Measurements from ENCODE around the gene CD27. TPM values are rescaled to one million over a fixed set of nuclear protein-coding genes. Genes with fewer than 3 reads are reported as not detected.

Gene CD27
- total RNA-seq, 1 donor from 2014 or later: not detected

- no peak overlapping the region for H3K9ac ChIP-seq
- H3K4me2 ChIP-seq: peak overlapping the region; percentile 77
- Mint-ChIP-seq H3K36me3 (no peaks in the 10 kb centered on the region), H3K27me3 (ENCODE audit: insufficient read depth, low read depth) (peaks cover 7% of the 10 kb centered on the region), H3K4me1 (peaks cover 38% of the 10 kb centered on the region), H3K9me3 (no peaks in the 10 kb centered on the region), H3K4me3 (peak overlapping the region; percentile 78), H3K27ac (peak overlapping the region; percentile 98)
- H3K36me3 ChIP-seq: no peaks in the 10 kb centered on the region
- no peak overlapping the region for H3K4me3 ChIP-seq
- peaks cover 38% of the 10 kb centered on the region for H3K4me1 ChIP-seq
- peak; percentile 14 for DNase-seq (ENCODE audit: low spot score)
- no peaks in the 10 kb centered on the region for H3K9me3 ChIP-seq (ENCODE audit: low read depth)
- H4K20me1 ChIP-seq (ENCODE audit: low read depth): no peaks in the 10 kb centered on the region
- peak overlapping the region; percentile 91 for H3K27ac ChIP-seq
- H3K27me3 ChIP-seq: no peaks in the 10 kb centered on the region
- peak overlapping the region; percentile 42 for H2AFZ ChIP-seq (replicated peaks)
- H3K79me2 ChIP-seq (ENCODE audit: low read depth): no peaks in the 10 kb centered on the region
- TF ChIP-seq EZH2phosphoT487 (IDR thresholded peaks at IDR 0.05) (no peak), EZH2 (IDR thresholded peaks at IDR 0.05) (no peak), CTCF (IDR thresholded peaks at IDR 0.05) (no peak)
- peaks cover 38% of the 10 kb centered on the region for H3F3A ChIP-seq (ENCODE audit: low read depth)
These were observed 7.6 kb downstream of the CD27 start for GRCh38 chr12:6452245-6452943.

GRCh38 chr12:6452944-6453630 is 8.3 kb downstream of the CD27 start:
- TF ChIP-seq EZH2 (IDR thresholded peaks at IDR 0.05) (no peak), EZH2phosphoT487 (IDR thresholded peaks at IDR 0.05) (no peak), CTCF (IDR thresholded peaks at IDR 0.05) (no peak)
- H3K36me3 Mint-ChIP-seq: no peaks in the 10 kb centered on the region
- peak overlapping the region; percentile 24 for H3K4me3 Mint-ChIP-seq
- Histone ChIP-seq H3K9me3 (ENCODE audit: low read depth) (no peaks in the 10 kb centered on the region), H3K79me2 (ENCODE audit: low read depth) (no peaks in the 10 kb centered on the region), H3K4me1 (peaks cover 38% of the 10 kb centered on the region), H3F3A (ENCODE audit: low read depth) (peaks cover 38% of the 10 kb centered on the region), H3K36me3 (no peaks in the 10 kb centered on the region), H3K27ac (peak overlapping the region; percentile 91), H3K9ac (no peak overlapping the region), H4K20me1 (ENCODE audit: low read depth) (no peaks in the 10 kb centered on the region), H3K4me3 (no peak overlapping the region), H3K4me2 (peak overlapping the region; percentile 77), H2AFZ (replicated peaks) (peak overlapping the region; percentile 42), H3K27me3 (no peaks in the 10 kb centered on the region)
- no peak for DNase-seq (ENCODE audit: low spot score)
- peaks cover 34% of the 10 kb centered on the region for H3K4me1 Mint-ChIP-seq
- no peaks in the 10 kb centered on the region for H3K9me3 Mint-ChIP-seq
- H3K27ac Mint-ChIP-seq: peak overlapping the region; percentile 1
- H3K27me3 Mint-ChIP-seq (ENCODE audit: insufficient read depth, low read depth): peaks cover 3% of the 10 kb centered on the region

GRCh38 chr12:6457220-6457945 is 12.6 kb downstream of the CD27 start:
- no peak for DNase-seq (ENCODE audit: low spot score)

More at GRCh38 chr12:6457220-6457945, 12.6 kb downstream of the CD27 start:
- H3K27ac Mint-ChIP-seq: no peak overlapping the region
- no peaks in the 10 kb centered on the region for H3K79me2 ChIP-seq (ENCODE audit: low read depth)
- H3K4me3 Mint-ChIP-seq: no peak overlapping the region
- H3F3A ChIP-seq (ENCODE audit: low read depth): peaks cover 12% of the 10 kb centered on the region
- H3K4me1 ChIP-seq: peaks cover 10% of the 10 kb centered on the region
- no peaks in the 10 kb centered on the region for H3K9me3 Mint-ChIP-seq
- no peak overlapping the region for H3K27ac ChIP-seq
- no peak overlapping the region for H2AFZ ChIP-seq (replicated peaks)
- no peaks in the 10 kb centered on the region for H3K27me3 ChIP-seq
- H3K4me1 Mint-ChIP-seq: peaks cover 10% of the 10 kb centered on the region
- peaks cover 5% of the 10 kb centered on the region for H3K36me3 Mint-ChIP-seq
- no peak overlapping the region for H3K9ac ChIP-seq
- H3K4me2 ChIP-seq: no peak overlapping the region
- H3K27me3 Mint-ChIP-seq (ENCODE audit: insufficient read depth, low read depth): peaks cover 5% of the 10 kb centered on the region
- H3K4me3 ChIP-seq: no peak overlapping the region
- no peaks in the 10 kb centered on the region for H3K9me3 ChIP-seq (ENCODE audit: low read depth)
- no peaks in the 10 kb centered on the region for H3K36me3 ChIP-seq
- H4K20me1 ChIP-seq (ENCODE audit: low read depth): no peaks in the 10 kb centered on the region
- no peak for TF ChIP-seq CTCF (IDR thresholded peaks at IDR 0.05)
- TF ChIP-seq EZH2phosphoT487 (IDR thresholded peaks at IDR 0.05): no peak
- no peak for TF ChIP-seq EZH2 (IDR thresholded peaks at IDR 0.05)
